22Rv1 (cell line): ENCODE data around the gene CDK5RAP2.

Experiments
- ZFX ChIP-seq: fragments of 450-650 bp; IDR thresholded peaks from 2 replicates; pipeline ENCODE4 v1.6.1; 2017; ENCODE audit warnings: antibody characterized with exemption, borderline replicate concordance
- TF ChIP-seq, protein P1 (sequence below): fragments of 450-650 bp; IDR thresholded peaks from 2 replicates; pipeline ENCODE4 v1.5.1; 2017; ENCODE audit warnings: mild to moderate bottlenecking

DNA sequence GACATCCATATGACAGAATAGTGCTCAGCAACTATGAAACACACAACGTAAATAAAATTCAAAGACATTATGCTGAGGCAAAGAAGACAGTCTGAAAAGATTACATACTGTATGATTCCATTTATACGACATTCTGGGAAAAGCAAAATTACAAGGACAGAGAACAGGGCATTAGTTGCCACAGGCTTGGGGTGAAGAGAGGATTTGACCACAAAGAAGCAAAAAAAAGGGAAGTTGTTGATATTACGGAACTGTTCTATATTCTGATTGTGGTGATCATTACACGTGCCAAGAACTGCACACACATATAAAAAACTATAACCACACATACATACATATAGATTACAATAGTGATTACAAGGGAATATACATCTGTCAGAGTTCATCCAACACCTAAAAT, 24.1 kb downstream of the CDK5RAP2 start:
- TF ChIP-seq, protein P1, sequence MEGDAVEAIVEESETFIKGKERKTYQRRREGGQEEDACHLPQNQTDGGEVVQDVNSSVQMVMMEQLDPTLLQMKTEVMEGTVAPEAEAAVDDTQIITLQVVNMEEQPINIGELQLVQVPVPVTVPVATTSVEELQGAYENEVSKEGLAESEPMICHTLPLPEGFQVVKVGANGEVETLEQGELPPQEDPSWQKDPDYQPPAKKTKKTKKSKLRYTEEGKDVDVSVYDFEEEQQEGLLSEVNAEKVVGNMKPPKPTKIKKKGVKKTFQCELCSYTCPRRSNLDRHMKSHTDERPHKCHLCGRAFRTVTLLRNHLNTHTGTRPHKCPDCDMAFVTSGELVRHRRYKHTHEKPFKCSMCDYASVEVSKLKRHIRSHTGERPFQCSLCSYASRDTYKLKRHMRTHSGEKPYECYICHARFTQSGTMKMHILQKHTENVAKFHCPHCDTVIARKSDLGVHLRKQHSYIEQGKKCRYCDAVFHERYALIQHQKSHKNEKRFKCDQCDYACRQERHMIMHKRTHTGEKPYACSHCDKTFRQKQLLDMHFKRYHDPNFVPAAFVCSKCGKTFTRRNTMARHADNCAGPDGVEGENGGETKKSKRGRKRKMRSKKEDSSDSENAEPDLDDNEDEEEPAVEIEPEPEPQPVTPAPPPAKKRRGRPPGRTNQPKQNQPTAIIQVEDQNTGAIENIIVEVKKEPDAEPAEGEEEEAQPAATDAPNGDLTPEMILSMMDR, result no peak
- TF ChIP-seq ZFX, result no peak
